Panc1 (cell line): ENCODE measurements around the gene ERGIC1. TPM values are rescaled to one million over a fixed set of nuclear protein-coding genes. Genes with fewer than 3 reads are reported as not detected.
A peak's percentile ranks its signal among the peaks of the same experiment; 100 is the strongest.

ENCODE experiments used
- ATAC-seq: fragments of 200-7000 bp; cut with Tn5 transposase; 2 replicates; pipeline ENCODE4 v1.9.1; 2020; ENCODE audit warnings: mild to moderate bottlenecking, moderate library complexity
- BruUV-seq: library from RNA; stranded (reverse); fragments of 400-500 nt; replicated peaks from 2 replicates; lab custom pipeline; 2021; lab: Mats Ljungman, UMichigan
- CTCF ChIA-PET: fragments of 300-600 bp; sonication (Branson Sonifier 250); formaldehyde crosslinking; loops from one replicate; lab custom pipeline; 2022; ENCODE audit warnings: antibody characterized with exemption; lab: Charles Lee
- POLR2A ChIA-PET: fragments of 300-600 bp; sonication (Branson Sonifier 250); formaldehyde crosslinking; loops from one replicate; lab custom pipeline; 2022; ENCODE audit warnings: antibody characterized with exemption; lab: Charles Lee
- DNase-seq: peaks from one replicate; pipeline ENCODE4 v3.0.0-alpha.2; 2010; ENCODE audit warnings: low read depth, low spot score
- H3K27ac ChIP-seq: 2 replicates; pipeline ENCODE4 v1.5.1; 2011; ENCODE audit warnings: mild to moderate bottlenecking, low read length, inconsistent platforms
- H3K27me3 ChIP-seq: fragments of 200-500 bp; sonication (Bioruptor generic); 2 replicates; pipeline ENCODE4 v1.6.0; 2014; ENCODE audit warnings: low read length, inconsistent platforms; ENCODE audit not compliant: control insufficient read depth, insufficient read depth
- H3K36me3 ChIP-seq: fragments of 200-500 bp; sonication (Bioruptor generic); 2 replicates; pipeline ENCODE4 v1.5.1; 2014; ENCODE audit warnings: inconsistent platforms, mild to moderate bottlenecking, low read length, moderate library complexity; ENCODE audit not compliant: control insufficient read depth, insufficient read depth
- H3K4me1 ChIP-seq: 2 replicates; pipeline ENCODE4 v1.5.1; 2011; ENCODE audit warnings: inconsistent platforms, mild to moderate bottlenecking, low read length, moderate library complexity; ENCODE audit not compliant: control insufficient read depth, insufficient read depth
- H3K4me3 ChIP-seq, 2 experiments: 2 replicates each; pipeline ENCODE4 v1.5.1; 2011 to 2012; ENCODE audit warnings: low read depth in 2 of 2, low read length in 2 of 2, mild to moderate bottlenecking in 2 of 2, inconsistent platforms in 1 of 2, moderate library complexity in 1 of 2
- H3K9me3 ChIP-seq: fragments of 200-500 bp; sonication (Bioruptor generic); 2 replicates; pipeline ENCODE4 v1.5.1; 2014; ENCODE audit warnings: low read depth, mild to moderate bottlenecking, inconsistent platforms, low read length, moderate library complexity; ENCODE audit not compliant: control insufficient read depth, insufficient read depth
- CTCF ChIP-seq: fragments of 450-650 bp; IDR thresholded peaks from 2 replicates; pipeline ENCODE4 v1.5.1; 2017; ENCODE audit warnings: mild to moderate bottlenecking
- POLR2AphosphoS5 ChIP-seq: IDR thresholded peaks from 2 replicates; pipeline ENCODE4 v1.6.1; 2012; ENCODE audit warnings: mild to moderate bottlenecking, low read depth, low read length, moderate library complexity
- REST ChIP-seq, 2 experiments: IDR thresholded peaks; 2 replicates each; pipeline ENCODE4 v1.6.1; 2011 to 2012; ENCODE audit warnings: low read depth in 2 of 2, control low read depth in 1 of 2, low read length in 1 of 2, mild to moderate bottlenecking in 1 of 2, moderate library complexity in 1 of 2; ENCODE audit not compliant: insufficient read depth in 1 of 2
- SIN3A ChIP-seq: IDR thresholded peaks from 2 replicates; pipeline ENCODE4 v1.6.1; 2012; ENCODE audit warnings: low read depth, mild to moderate bottlenecking, low read length, moderate library complexity, borderline replicate concordance; ENCODE audit not compliant: insufficient read depth
- TCF7L2 ChIP-seq: IDR thresholded peaks from 2 replicates; pipeline ENCODE4 v1.6.1; 2011; ENCODE audit warnings: mild to moderate bottlenecking, low read depth, low read length, inconsistent platforms
- in situ Hi-C: cut with HindIII; loops from 2 replicates; pipeline ENCODE4 v1.10.0; 2016; ENCODE audit warnings: low sequenced_read_pairs, low pct_unique_long_range_greater_than_20kb
- intact Hi-C: fragments of 100-400 bp; cut with micrococcal nuclease; formaldehyde crosslinking; loops from one replicate; pipeline ENCODE4 v1.10.0; 2022; ENCODE audit not compliant: unreplicated experiment
- total RNA-seq: library from RNA; stranded (reverse); gene quantifications from one replicate; pipeline ENCODE4 v1.2.1, GENCODE V29; 2021; ENCODE audit not compliant: unreplicated experiment

Gene ERGIC1
- total RNA-seq, 1 experiment from 2014 or later, result 206 TPM

- Histone ChIP-seq H3K36me3 (no peaks in the 10 kb centered on the region), H3K27me3 (no peaks in the 10 kb centered on the region), H3K9me3 (peaks cover 4% of the 10 kb centered on the region; the same call in 1 of the 2 replicates), H3K27ac (no peak overlapping the region), H3K4me1 (peaks cover 14% of the 10 kb centered on the region), H3K4me3 (no peak overlapping the region)
- POLR2A ChIA-PET, result no interaction called here
- in situ Hi-C loops (no loop called here), intact Hi-C loops (no loop called here)
- no peak for ATAC-seq
- CTCF ChIA-PET, result no interaction called here
- DNase-seq, result no peak
- BruUV-seq, result no TSS peak
- TF ChIP-seq SIN3A (no peak), POLR2AphosphoS5 (no peak), CTCF (no peak), TCF7L2 (no peak), REST (IDR thresholded peaks at IDR 0.05; ENCODE audit: insufficient read depth in 1 of 2, low read depth in 2 of 2, low read length in 1 of 2) (no peak)
Measured at GRCh38 chr5:172821340-172821985, 12.6 kb upstream of the ERGIC1 start.

- no peak for DNase-seq
- in situ Hi-C loops (no loop called here), intact Hi-C loops (no loop called here)
- H3K27ac ChIP-seq, result peak overlapping the region; percentile 45
- no TSS peak for BruUV-seq
- H3K9me3 ChIP-seq, result peaks cover 4% of the 10 kb centered on the region; the same call in 1 of the 2 replicates
- TF ChIP-seq SIN3A, result no peak
- TF ChIP-seq REST (IDR thresholded peaks at IDR 0.05; ENCODE audit: insufficient read depth in 1 of 2, low read depth in 2 of 2, low read length in 1 of 2), result no peak
- POLR2A ChIA-PET, result no interaction called here
- no peaks in the 10 kb centered on the region for H3K27me3 ChIP-seq
- H3K4me3 ChIP-seq, result no peak overlapping the region
- H3K36me3 ChIP-seq, result no peaks in the 10 kb centered on the region
- peaks cover 22% of the 10 kb centered on the region for H3K4me1 ChIP-seq
- CTCF ChIA-PET, result no interaction called here
- ATAC-seq, result no peak
Measured at GRCh38 chr5:172823840-172824362, 10.2 kb upstream of the ERGIC1 start.
